ENCODE measurements around the gene TAC3.
"Not testable (repeated sequence)": the region's sequence is repeated elsewhere in the genome, so short reads cannot be mapped to it uniquely, and the experiment has no call there.

TAC3 gene

GRCh38 chr12:57001448-57001906 lies 14.9 kb downstream of the TAC3 start:
- DNase-seq: peak; percentile 86

GRCh38 chr12:57000393-57000792 lies 15.9 kb downstream of the TAC3 start:
- DNase-seq: no peak

- no peak for DNase-seq
These were observed 16.9 kb downstream of the TAC3 start for GRCh38 chr12:56999456-56999855.

GRCh38 chr12:56998981-56999380 lies 17.3 kb downstream of the TAC3 start:
- DNase-seq: no peak

- no peak for DNase-seq
These were observed 18.0 kb downstream of the TAC3 start for GRCh38 chr12:56998316-56998715.

GRCh38 chr12:56996793-56997545 lies 19.4 kb downstream of the TAC3 start:
- no peak for DNase-seq

- no peak for DNase-seq
These were observed 20.3 kb downstream of the TAC3 start for GRCh38 chr12:56995930-56996496.

GRCh38 chr12:56995201-56995929 lies 21.0 kb downstream of the TAC3 start:
- no peak for DNase-seq

GRCh38 chr12:56994231-56994746 lies 22.0 kb downstream of the TAC3 start:
- DNase-seq: no peak

- no peak for DNase-seq
These were observed 23.0 kb downstream of the TAC3 start for GRCh38 chr12:56993346-56993745.

- DNase-seq: peak; percentile 69
These were observed 24.7 kb downstream of the TAC3 start for GRCh38 chr12:56991319-56992246.

GRCh38 chr12:56990648-56991318 lies 25.5 kb downstream of the TAC3 start:
- no peak for DNase-seq

GRCh38 chr12:56989861-56990610 lies 26.3 kb downstream of the TAC3 start:
- no peak for DNase-seq

GRCh38 chr12:56988207-56988739 lies 28.1 kb downstream of the TAC3 start:
- DNase-seq: peak; percentile 96

GRCh38 chr12:56987551-56988053 lies 28.7 kb downstream of the TAC3 start:
- DNase-seq: peak; percentile 88

GRCh38 chr12:56987011-56987410 lies 29.3 kb downstream of the TAC3 start:
- DNase-seq: no peak

- not testable (repeated sequence) for DNase-seq
These were observed 30.6 kb downstream of the TAC3 start for GRCh38 chr12:56985714-56986113.

- no peak for DNase-seq
These were observed 32.9 kb downstream of the TAC3 start for GRCh38 chr12:56983386-56983785.

GRCh38 chr12:56982578-56983236 lies 33.6 kb downstream of the TAC3 start:
- not testable (repeated sequence) for DNase-seq

GRCh38 chr12:56980941-56981530 lies 35.3 kb downstream of the TAC3 start:
- DNase-seq: no peak
